ENCODE measurements around the gene SHISA6.

The SHISA6 gene

DNA sequence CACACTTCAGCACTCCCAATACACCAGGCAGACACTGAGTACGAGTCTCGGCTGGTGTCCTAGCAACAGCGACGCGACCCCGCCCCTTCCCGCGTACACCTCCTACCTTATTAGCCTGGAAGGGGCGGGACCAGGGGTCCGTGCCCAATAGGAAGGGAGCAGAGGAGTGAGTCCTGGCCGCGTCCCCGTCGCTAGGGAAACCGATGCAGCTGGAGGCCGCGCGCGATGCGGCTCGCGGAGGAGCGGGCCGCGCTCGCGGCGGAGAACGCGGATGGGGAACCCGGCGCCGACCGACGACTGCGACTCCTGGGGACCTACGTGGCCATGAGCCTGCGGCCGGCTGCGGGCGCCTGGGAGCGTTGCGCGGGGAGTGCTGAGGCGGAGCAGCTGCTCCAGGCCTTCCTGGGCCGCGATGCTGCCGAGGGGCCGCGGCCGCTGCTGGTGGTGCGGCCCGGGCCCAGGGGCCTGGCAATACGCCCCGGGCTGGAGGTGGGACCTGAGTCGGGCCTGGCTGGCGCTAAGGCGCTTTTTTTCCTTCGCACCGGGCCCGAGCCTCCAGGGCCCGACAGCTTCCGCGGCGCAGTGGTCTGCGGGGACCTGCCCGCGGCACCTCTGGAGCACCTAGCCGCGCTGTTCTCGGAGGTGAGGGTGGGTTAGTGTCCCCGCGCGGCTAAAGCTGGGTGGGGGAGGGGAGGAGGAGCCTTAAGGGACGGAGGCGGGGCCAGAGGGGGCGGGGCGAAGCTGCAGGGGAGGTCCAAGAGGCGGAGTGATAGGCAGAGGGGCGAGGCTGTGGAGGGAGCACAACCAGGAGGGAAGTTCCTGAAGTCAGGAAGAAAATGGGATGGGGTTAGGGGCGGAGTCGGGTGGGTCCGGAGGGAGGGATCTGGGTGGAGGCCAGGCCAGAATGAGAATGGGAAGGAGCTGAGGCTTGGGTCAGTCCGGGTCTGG lies 357.5 kb downstream of the SHISA6 start, which contains the start of gene DNAH9:
Gene DNAH9, plus strand, starts transcription at position 197 of the 948 bp plus-strand sequence. Its CDS starts 29 bp downstream, at position 226.
- DNase-seq (ENCODE audit: low read depth): no peak

DNA sequence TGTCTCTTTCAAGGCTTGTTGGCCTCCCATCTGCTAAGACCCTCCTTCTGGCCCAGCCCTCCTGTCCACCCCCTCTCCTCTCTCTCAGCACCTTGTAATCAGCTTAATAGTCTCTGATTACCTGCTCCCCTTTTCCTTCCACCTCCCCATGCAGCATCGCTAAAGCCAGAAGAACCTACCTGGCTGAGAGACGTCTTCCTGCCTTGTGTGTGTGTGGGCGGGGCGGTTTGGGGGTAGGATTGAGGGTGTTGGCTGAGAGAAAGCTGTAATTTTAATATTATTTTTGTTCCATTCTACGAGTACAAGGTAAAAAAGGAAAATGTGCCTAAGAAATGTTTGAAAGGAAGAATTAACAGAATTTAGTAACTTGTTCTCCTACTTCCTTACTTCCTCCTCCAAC lies 360.6 kb downstream of the SHISA6 start:
- no peak for DNase-seq (ENCODE audit: low read depth)

DNA sequence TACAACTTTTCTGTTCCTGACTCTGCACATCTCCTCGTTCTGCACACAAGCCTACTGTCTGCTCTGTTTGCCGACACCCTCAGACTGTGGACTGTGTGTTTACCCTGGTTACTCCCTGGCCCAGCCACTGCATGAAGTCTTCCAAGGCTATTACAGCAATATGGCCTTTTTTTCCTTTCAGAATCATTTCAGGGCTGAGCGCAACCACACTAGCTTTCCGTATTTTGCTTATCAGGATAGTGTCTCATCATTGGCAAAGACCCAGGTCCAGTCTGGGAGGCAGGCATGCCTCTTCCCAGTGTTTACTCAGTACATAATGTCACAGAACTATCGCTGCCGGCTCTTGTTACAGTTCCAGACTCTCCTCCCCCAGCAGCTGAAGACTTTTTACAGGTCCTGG lies 367.4 kb downstream of the SHISA6 start:
- DNase-seq (ENCODE audit: low read depth): no peak

DNA sequence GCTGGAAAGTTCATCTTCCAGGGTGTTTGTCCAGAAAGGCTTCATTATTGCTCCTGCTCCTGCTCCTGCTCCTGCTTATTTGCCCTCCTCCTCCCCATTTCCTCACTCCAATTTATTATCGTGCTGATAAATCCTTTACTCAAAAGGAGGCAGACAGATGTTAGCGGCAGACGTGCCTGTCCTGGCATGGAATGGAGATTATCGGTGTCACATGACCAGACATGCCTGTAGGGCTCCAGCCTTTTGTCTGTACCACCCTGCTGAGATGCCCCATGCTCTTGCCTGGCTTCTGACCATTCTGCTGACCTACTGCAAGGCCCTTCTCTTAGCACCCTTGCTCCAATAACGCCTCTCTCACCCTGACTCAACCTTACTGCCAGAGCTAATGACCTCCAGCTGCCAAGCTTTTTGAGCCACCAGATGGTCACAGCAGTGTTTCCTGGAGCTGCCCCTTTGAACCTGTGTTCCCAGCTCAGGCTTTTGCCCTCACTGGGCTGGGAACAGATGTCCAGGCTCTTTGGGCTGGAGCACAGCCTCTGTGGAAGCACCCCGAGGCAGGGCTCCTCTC lies 370.1 kb downstream of the SHISA6 start:
- no peak for DNase-seq (ENCODE audit: low read depth)

DNA sequence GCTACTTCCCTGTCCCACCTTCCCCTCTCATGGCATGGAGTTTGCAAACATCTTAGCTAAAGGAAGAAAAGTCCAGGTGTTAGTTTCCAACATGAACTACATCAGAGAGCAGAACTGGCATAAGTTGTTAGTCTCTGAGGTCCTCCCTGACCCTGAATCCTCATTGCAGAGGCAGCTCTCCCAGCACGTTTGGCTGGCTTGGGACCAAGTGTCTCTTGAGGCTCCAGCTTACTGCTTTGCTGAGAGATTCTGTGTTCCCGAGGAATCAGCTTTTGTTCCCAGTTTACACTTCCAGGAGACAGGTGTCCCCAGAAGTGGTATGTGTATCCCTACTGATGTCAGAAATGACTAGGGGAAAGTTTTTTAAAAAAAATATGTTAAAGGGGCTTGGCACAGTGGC lies 371.9 kb downstream of the SHISA6 start:
- DNase-seq (ENCODE audit: low read depth): no peak
